Hematopoietic multipotent progenitor cell treated with erythropoietin and hydrocortisone succinate and interleukin-3 and kit ligand, for 6 days (in vitro differentiated cells): Measurements from ENCODE around the gene C6orf132.
"Not testable (repeated sequence)": the region's sequence is repeated elsewhere in the genome, so short reads cannot be mapped to it uniquely, and the experiment has no call there.

Experiments
- DNase-seq: peaks from one replicate; pipeline ENCODE4 v3.0.0-alpha.2; 2015

C6orf132 gene

GRCh38 chr6:42162384-42162783, 20.0 kb upstream of the C6orf132 start:
- no peak for DNase-seq

- DNase-seq: no peak
These were observed 17.1 kb upstream of the C6orf132 start for GRCh38 chr6:42159431-42160024.

GRCh38 chr6:42158631-42159030, 16.2 kb upstream of the C6orf132 start:
- no peak for DNase-seq

- no peak for DNase-seq
These were observed 15.6 kb upstream of the C6orf132 start for GRCh38 chr6:42158011-42158410.

GRCh38 chr6:42156638-42157037, 14.2 kb upstream of the C6orf132 start:
- no peak for DNase-seq

GRCh38 chr6:42155293-42155692, 12.9 kb upstream of the C6orf132 start:
- no peak for DNase-seq

- no peak for DNase-seq
These were observed 12.2 kb upstream of the C6orf132 start for GRCh38 chr6:42154461-42155209.

GRCh38 chr6:42153921-42154320, 11.5 kb upstream of the C6orf132 start:
- no peak for DNase-seq

GRCh38 chr6:42152528-42153213, 10.3 kb upstream of the C6orf132 start:
- not testable (repeated sequence) for DNase-seq

- DNase-seq: no peak
These were observed 9.6 kb upstream of the C6orf132 start for GRCh38 chr6:42152024-42152423.

- no peak for DNase-seq
These were observed 7.8 kb upstream of the C6orf132 start for GRCh38 chr6:42150254-42150653.

GRCh38 chr6:42148058-42148457, 5.6 kb upstream of the C6orf132 start:
- no peak for DNase-seq

- DNase-seq: no peak
These were observed 4.7 kb upstream of the C6orf132 start for GRCh38 chr6:42147138-42147562.

GRCh38 chr6:42141603-42142117, 760 bp downstream of the C6orf132 start:
- no peak for DNase-seq

GRCh38 chr6:42140756-42141602, 1.4 kb downstream of the C6orf132 start:
- no peak for DNase-seq

- DNase-seq: peak; percentile 74
These were observed 2.4 kb downstream of the C6orf132 start for GRCh38 chr6:42140032-42140431.

- DNase-seq: peak; percentile 49
These were observed 3.5 kb downstream of the C6orf132 start for GRCh38 chr6:42138630-42139619.

- no peak for DNase-seq
These were observed 4.2 kb downstream of the C6orf132 start for GRCh38 chr6:42138190-42138589.

GRCh38 chr6:42137194-42137753, 5.1 kb downstream of the C6orf132 start:
- no peak for DNase-seq

- DNase-seq: peak; percentile 81
These were observed 5.8 kb downstream of the C6orf132 start for GRCh38 chr6:42136508-42137193.

- no peak for DNase-seq
These were observed 6.7 kb downstream of the C6orf132 start for GRCh38 chr6:42135722-42136121.
